ENCODE measurements around the gene BANP. TPM values are rescaled to one million over a fixed set of nuclear protein-coding genes. Genes with fewer than 3 reads are reported as not detected.
A peak's percentile ranks its signal among the peaks of the same experiment; 100 is the strongest.
"Not testable (repeated sequence)": the region's sequence is repeated elsewhere in the genome, so short reads cannot be mapped to it uniquely, and the experiment has no call there.

Gene BANP
- polyA plus RNA-seq, 2 donors, result 6.5 to 13.6 TPM

DNA sequence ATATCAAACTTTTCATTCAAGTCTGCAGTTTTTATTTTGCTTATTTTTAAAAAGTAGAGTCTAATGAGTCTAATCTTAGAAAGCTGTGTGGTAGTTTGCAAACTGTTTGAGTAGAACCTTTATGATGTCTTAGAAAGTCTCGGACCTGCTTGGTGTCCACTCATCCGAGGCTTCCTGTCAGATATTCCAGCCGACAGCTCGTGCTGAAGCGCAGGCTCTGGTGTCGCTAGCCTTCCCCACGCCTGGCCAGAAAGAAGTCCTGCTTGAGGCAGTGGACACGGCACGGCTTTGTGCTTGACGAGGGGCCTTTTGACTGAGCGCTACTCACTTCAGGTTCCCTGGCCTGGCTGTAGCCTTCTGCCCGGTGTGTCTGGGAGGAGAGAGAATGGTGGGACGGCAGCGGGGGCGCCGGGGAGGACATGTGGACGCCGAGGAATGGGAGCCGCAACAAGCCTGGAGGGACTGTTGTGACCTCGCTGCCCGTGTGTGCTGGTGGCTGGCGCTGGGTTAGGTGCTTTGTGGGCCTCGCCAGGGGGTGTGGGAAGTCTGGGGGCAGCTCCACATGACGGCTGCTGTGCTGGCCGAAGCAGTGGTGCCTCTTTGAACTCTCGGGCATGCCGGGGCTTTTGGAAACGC lies 33.5 kb downstream of the BANP start:
- no peaks in the 10 kb centered on the region for H3K27me3 ChIP-seq (ENCODE audit: control insufficient read depth in 1 of 2, insufficient read depth in 2 of 2, low read length in 2 of 2)
- H3K4me1 ChIP-seq (ENCODE audit: control insufficient read depth in 2 of 2, insufficient read depth in 2 of 2, low read length in 1 of 2), result no peaks in the 10 kb centered on the region
- peaks cover 4 to 19% of the 10 kb centered on the region in 2 donors for H3K36me3 ChIP-seq (ENCODE audit: control insufficient read depth in 2 of 2, insufficient read depth in 2 of 2, low read length in 1 of 2)
- 95 to 96% methylated on average over 27 to 28 of the region's 28 CpGs for WGBS, 2 donors
- H3K27ac ChIP-seq (ENCODE audit: low read depth in 2 of 2, low read length in 1 of 2), result no peak overlapping the region
- no peaks in the 10 kb centered on the region for H3K9me3 ChIP-seq (ENCODE audit: control insufficient read depth in 2 of 2, insufficient read depth in 1 of 2, low read depth in 1 of 2, low read length in 1 of 2)
- no peak overlapping the region for H3K4me3 ChIP-seq (ENCODE audit: low read depth in 1 of 2, low read length in 2 of 2)

DNA sequence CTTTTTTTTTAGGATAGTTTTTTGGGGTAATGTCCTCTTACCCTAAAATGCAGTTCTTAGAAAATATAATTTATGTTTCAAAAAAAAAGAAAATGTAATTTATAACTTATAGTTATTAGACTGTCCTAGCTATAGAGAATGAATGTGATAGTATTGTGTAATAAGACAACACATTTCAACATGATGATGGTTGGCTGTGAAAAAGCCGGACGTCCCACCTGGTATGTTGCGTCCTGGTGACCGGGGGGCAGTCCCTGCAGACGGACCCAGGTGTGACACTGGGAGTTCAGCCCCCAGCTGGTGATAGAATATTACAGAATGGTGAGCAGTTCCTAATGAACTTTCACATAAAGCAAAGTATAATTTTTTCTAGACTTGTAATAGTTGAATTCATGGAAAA lies 34.3 kb downstream of the BANP start:
- not testable (repeated sequence) for H3K9me3 ChIP-seq (ENCODE audit: control insufficient read depth in 2 of 2, insufficient read depth in 1 of 2, low read depth in 1 of 2, low read length in 1 of 2); H3K4me3 ChIP-seq (ENCODE audit: low read depth in 1 of 2, low read length in 2 of 2); H3K27me3 ChIP-seq (ENCODE audit: control insufficient read depth in 1 of 2, insufficient read depth in 2 of 2, low read length in 2 of 2); H3K4me1 ChIP-seq (ENCODE audit: control insufficient read depth in 2 of 2, insufficient read depth in 2 of 2, low read length in 1 of 2); H3K27ac ChIP-seq (ENCODE audit: low read depth in 2 of 2, low read length in 1 of 2)
- H3K36me3 ChIP-seq (ENCODE audit: control insufficient read depth in 2 of 2, insufficient read depth in 2 of 2, low read length in 1 of 2), result peaks cover 4 to 19% of the 10 kb centered on the region in 2 donors
- 86 to 94% methylated on average over 5 of the region's 5 CpGs for WGBS, 2 donors

DNA sequence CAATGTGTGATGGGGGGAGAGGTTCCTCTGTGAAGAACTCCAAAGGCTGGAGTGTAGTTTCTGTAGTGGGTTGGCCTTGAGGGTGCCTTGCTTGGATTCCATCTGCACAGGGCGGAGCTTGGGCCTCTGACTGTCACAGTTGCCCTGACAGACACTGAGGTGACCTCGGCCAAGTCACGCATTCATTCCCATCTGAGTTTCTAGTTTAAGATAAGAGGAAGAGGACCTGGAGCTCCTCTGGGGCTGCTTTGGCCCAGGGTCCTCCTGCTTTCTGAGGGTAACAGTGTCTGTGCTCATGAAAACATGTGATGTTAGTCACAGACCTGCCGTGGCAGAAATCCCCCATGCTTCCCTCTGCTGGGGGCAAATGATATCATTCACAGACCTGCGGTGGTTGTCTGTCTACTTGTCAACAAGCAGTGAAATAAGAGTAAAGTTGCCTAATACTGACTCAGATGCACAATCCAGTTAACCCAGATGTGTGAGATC lies 35.2 kb downstream of the BANP start:
- H3K4me3 ChIP-seq (ENCODE audit: low read depth in 1 of 2, low read length in 2 of 2); H3K9me3 ChIP-seq (ENCODE audit: control insufficient read depth in 2 of 2, insufficient read depth in 1 of 2, low read depth in 1 of 2, low read length in 1 of 2); H3K4me1 ChIP-seq (ENCODE audit: control insufficient read depth in 2 of 2, insufficient read depth in 2 of 2, low read length in 1 of 2); H3K27me3 ChIP-seq (ENCODE audit: control insufficient read depth in 1 of 2, insufficient read depth in 2 of 2, low read length in 2 of 2): not testable (repeated sequence)
- WGBS, 2 donors, result 73 to 74% methylated on average over 5 of the region's 5 CpGs
- peak overlapping the region; percentile 25 to 50 for H3K27ac ChIP-seq (ENCODE audit: low read depth in 2 of 2, low read length in 1 of 2)
- peaks cover 4 to 15% of the 10 kb centered on the region in 2 donors for H3K36me3 ChIP-seq (ENCODE audit: control insufficient read depth in 2 of 2, insufficient read depth in 2 of 2, low read length in 1 of 2)

DNA sequence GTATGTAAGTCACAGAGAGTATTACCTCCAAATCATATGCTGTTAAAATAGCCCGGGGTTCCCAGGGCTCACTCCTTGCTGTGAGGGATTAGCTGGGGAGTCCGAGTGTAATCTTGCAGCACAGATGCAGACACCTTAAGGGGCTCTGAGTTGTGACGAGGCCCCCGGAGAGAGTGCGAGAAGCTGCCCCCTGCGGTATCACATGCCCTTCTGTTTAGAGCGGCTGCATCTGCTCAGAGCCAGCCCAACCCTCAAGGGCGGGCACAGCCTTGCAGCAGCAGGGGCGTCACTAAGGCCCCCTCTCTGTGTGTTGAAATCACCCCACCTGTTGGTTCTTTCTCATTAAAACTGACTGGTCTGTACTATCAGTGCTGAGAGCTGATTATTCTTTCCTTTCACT lies 37.4 kb downstream of the BANP start:
- not testable (repeated sequence) for H3K4me3 ChIP-seq (ENCODE audit: low read depth in 1 of 2, low read length in 2 of 2); H3K27ac ChIP-seq (ENCODE audit: low read depth in 2 of 2, low read length in 1 of 2); H3K4me1 ChIP-seq (ENCODE audit: control insufficient read depth in 2 of 2, insufficient read depth in 2 of 2, low read length in 1 of 2); H3K9me3 ChIP-seq (ENCODE audit: control insufficient read depth in 2 of 2, insufficient read depth in 1 of 2, low read depth in 1 of 2, low read length in 1 of 2); H3K27me3 ChIP-seq (ENCODE audit: control insufficient read depth in 1 of 2, insufficient read depth in 2 of 2, low read length in 2 of 2)
- 91 to 94% methylated on average over 9 of the region's 9 CpGs for WGBS, 2 donors
- H3K36me3 ChIP-seq (ENCODE audit: control insufficient read depth in 2 of 2, insufficient read depth in 2 of 2, low read length in 1 of 2), result peaks cover 4 to 14% of the 10 kb centered on the region in 2 donors

DNA sequence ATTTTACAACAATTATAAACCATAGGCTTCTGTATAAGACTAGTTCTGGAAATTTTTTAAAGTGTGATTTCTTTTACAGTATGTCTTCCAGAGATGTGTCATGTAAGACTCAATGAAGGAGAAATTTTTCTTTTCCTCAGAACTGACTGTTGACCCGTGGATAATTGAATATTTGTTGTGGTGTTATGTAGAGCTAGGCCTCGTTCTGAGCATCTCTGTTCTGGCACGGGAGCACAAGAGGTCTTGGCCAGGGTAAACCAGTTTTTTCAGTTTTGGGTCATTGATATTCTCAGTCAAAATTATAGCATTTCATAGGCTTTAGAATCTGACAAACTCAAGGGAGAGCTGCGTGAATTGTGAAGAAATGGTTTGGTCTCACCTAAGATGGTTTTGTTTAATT lies 39.0 kb downstream of the BANP start:
- WGBS, 2 donors, result 72 to 78% methylated on average over 4 of the region's 4 CpGs
- H3K9me3 ChIP-seq (ENCODE audit: control insufficient read depth in 2 of 2, insufficient read depth in 1 of 2, low read depth in 1 of 2, low read length in 1 of 2); H3K4me1 ChIP-seq (ENCODE audit: control insufficient read depth in 2 of 2, insufficient read depth in 2 of 2, low read length in 1 of 2); H3K4me3 ChIP-seq (ENCODE audit: low read depth in 1 of 2, low read length in 2 of 2); H3K36me3 ChIP-seq (ENCODE audit: control insufficient read depth in 2 of 2, insufficient read depth in 2 of 2, low read length in 1 of 2); H3K27ac ChIP-seq (ENCODE audit: low read depth in 2 of 2, low read length in 1 of 2); H3K27me3 ChIP-seq (ENCODE audit: control insufficient read depth in 1 of 2, insufficient read depth in 2 of 2, low read length in 2 of 2): not testable (repeated sequence)

DNA sequence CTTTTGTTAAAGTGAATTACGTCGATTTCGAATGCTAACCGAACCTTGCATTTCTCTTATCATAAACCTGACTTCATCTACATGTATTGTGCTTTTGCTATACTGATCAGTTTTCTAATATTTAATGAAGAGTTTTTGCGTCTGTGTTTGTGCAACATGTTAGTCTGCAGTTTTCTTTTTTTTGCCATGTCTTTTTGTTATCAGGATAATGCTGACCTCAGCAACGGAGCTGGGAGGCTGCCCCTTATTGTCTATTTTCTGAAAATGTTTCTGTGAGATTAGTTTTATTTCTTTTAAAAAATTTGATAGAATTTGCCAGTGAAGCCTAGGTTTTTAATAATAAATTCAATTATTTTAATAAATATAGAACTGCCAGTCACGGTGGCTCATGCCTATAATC lies 40.9 kb downstream of the BANP start:
- H3K27me3 ChIP-seq (ENCODE audit: control insufficient read depth in 1 of 2, insufficient read depth in 2 of 2, low read length in 2 of 2); H3K4me1 ChIP-seq (ENCODE audit: control insufficient read depth in 2 of 2, insufficient read depth in 2 of 2, low read length in 1 of 2); H3K9me3 ChIP-seq (ENCODE audit: control insufficient read depth in 2 of 2, insufficient read depth in 1 of 2, low read depth in 1 of 2, low read length in 1 of 2); H3K27ac ChIP-seq (ENCODE audit: low read depth in 2 of 2, low read length in 1 of 2); H3K4me3 ChIP-seq (ENCODE audit: low read depth in 1 of 2, low read length in 2 of 2); H3K36me3 ChIP-seq (ENCODE audit: control insufficient read depth in 2 of 2, insufficient read depth in 2 of 2, low read length in 1 of 2): not testable (repeated sequence)
- WGBS, 2 donors, result 95 to 96% methylated on average over 7 of the region's 7 CpGs

DNA sequence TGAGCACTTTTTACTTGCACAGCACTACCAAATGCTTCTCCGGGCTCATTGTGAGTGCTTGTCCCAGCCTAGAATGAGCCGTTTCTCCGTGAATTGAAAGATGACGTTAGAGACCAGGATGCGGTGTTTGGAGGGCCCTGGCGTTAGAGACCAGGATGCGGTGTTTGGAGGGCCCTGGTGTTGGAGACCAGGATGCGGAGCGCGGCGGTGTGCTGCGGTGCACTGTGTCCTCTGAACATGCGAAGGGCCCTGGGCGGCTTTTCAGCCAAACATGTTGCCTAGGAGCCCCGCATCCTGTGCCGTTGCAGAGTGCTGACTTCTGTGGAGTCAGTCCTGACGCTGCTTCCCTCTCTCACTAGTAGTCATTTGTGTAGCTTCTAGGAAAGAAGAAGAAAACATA lies 42.7 kb downstream of the BANP start:
- 98 to 99% methylated on average over 17 of the region's 17 CpGs for WGBS, 2 donors
- no peak overlapping the region for H3K4me3 ChIP-seq (ENCODE audit: low read depth in 1 of 2, low read length in 2 of 2)
- H3K36me3 ChIP-seq (ENCODE audit: control insufficient read depth in 2 of 2, insufficient read depth in 2 of 2, low read length in 1 of 2), result peaks cover 3 to 10% of the 10 kb centered on the region in 2 donors
- no peaks in the 10 kb centered on the region for H3K27me3 ChIP-seq (ENCODE audit: control insufficient read depth in 1 of 2, insufficient read depth in 2 of 2, low read length in 2 of 2)
- H3K9me3 ChIP-seq (ENCODE audit: control insufficient read depth in 2 of 2, insufficient read depth in 1 of 2, low read depth in 1 of 2, low read length in 1 of 2), result no peaks in the 10 kb centered on the region
- no peak overlapping the region for H3K27ac ChIP-seq (ENCODE audit: low read depth in 2 of 2, low read length in 1 of 2)
- no peaks in the 10 kb centered on the region for H3K4me1 ChIP-seq (ENCODE audit: control insufficient read depth in 2 of 2, insufficient read depth in 2 of 2, low read length in 1 of 2)

DNA sequence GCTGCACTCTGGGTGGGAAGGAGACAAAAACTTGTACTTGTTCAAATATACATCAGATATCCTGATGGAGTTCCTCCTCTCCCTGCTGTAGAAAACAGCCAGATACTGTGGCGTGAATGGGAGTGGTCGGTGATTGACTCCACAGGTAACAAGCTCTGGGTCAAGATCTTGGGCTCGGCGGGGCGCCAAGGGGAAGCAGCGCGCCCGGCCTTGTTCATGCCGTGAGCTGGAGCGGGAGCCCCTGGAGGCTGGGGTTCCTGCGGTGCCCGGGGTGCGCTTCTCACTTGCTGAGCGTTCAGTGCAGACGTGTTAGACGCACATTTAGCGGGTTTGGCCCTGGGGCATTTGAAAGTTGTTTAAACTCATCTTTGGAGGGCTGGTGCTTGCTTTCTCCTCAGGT lies 44.4 kb downstream of the BANP start:
- Histone ChIP-seq H3K36me3 (ENCODE audit: control insufficient read depth in 2 of 2, insufficient read depth in 2 of 2, low read length in 1 of 2) (peaks cover 3 to 11% of the 10 kb centered on the region in 2 donors), H3K27ac (ENCODE audit: low read depth in 2 of 2, low read length in 1 of 2) (no peak overlapping the region), H3K27me3 (ENCODE audit: control insufficient read depth in 1 of 2, insufficient read depth in 2 of 2, low read length in 2 of 2) (no peaks in the 10 kb centered on the region), H3K4me3 (ENCODE audit: low read depth in 1 of 2, low read length in 2 of 2) (no peak overlapping the region), H3K4me1 (ENCODE audit: control insufficient read depth in 2 of 2, insufficient read depth in 2 of 2, low read length in 1 of 2) (no peaks in the 10 kb centered on the region), H3K9me3 (ENCODE audit: control insufficient read depth in 2 of 2, insufficient read depth in 1 of 2, low read depth in 1 of 2, low read length in 1 of 2) (no peaks in the 10 kb centered on the region)
- 88 to 89% methylated on average over 17 of the region's 17 CpGs for WGBS, 2 donors

DNA sequence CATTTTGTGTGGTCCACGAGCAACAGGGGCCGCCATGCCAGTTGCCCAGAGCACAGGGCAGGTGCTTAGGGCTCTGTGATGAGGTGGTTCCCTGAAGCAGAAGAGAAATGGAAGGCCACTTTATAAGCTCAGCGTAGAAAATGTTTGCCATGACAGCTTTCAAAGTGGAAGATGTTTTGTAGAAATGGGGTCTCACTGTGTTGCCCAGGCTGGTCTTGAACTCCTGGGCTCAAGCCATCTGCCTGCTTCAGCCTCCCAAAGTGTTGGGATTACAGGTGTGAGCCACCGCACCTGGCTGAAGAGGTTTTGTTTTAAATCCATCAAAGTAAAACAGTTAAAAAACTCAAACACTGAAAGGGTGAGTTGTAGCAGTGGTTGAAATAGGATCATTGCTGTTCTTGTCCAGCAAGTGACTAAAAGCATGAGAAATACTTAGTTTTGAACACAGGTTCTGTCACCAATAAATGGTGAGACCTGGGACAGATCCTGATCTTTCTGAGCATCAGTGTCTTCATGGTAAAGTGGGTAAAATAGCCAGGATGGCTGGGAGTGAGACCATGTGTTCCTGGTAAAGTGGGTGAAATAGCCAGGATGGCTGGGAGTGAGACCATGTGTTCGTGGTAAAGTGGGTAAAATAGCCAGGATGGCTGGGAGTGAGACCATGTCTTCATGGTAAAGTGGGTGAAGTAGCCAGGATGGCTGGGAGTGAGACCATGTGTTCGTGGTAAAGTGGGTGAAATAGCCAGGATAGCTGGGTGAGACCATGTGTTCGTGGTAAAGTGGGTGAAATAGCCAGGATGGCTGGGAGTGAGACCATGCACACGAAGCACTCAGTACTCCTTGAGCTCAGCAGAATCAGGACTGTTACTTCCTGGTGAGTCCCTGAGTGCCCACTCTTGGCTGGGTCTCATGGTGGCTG lies 46.0 kb downstream of the BANP start:
- Histone ChIP-seq H3K27ac (ENCODE audit: low read depth in 2 of 2, low read length in 1 of 2) (no peak overlapping the region), H3K4me3 (ENCODE audit: low read depth in 1 of 2, low read length in 2 of 2) (no peak overlapping the region), H3K36me3 (ENCODE audit: control insufficient read depth in 2 of 2, insufficient read depth in 2 of 2, low read length in 1 of 2) (peaks cover 3 to 13% of the 10 kb centered on the region in 2 donors), H3K27me3 (ENCODE audit: control insufficient read depth in 1 of 2, insufficient read depth in 2 of 2, low read length in 2 of 2) (no peaks in the 10 kb centered on the region), H3K9me3 (ENCODE audit: control insufficient read depth in 2 of 2, insufficient read depth in 1 of 2, low read depth in 1 of 2, low read length in 1 of 2) (no peaks in the 10 kb centered on the region), H3K4me1 (ENCODE audit: control insufficient read depth in 2 of 2, insufficient read depth in 2 of 2, low read length in 1 of 2) (no peaks in the 10 kb centered on the region)
- 92 to 95% methylated on average over 8 of the region's 8 CpGs for WGBS, 2 donors

Data from esophagus (tissue), 2 donors.